K562 (cell line): ENCODE measurements around the gene OR10A3. TPM values are rescaled to one million over a fixed set of nuclear protein-coding genes. Genes with fewer than 3 reads are reported as not detected.
A peak's percentile ranks its signal among the peaks of the same experiment; 100 is the strongest.

ENCODE experiments used
- ATAC-seq: fragments of 200-7000 bp; cut with Tn5 transposase; 3 replicates; pipeline ENCODE4 v1.9.1; 2020; ENCODE audit warnings: moderate library complexity
- BruUV-seq: library from RNA; stranded (reverse); fragments of 400-500 nt; replicated peaks from 2 replicates; lab custom pipeline; 2021; lab: Mats Ljungman, UMichigan
- CTCF ChIA-PET: fragments of 300-600 bp; formaldehyde crosslinking; extraction: SDS; loops from one replicate; lab custom pipeline; 2021; ENCODE audit warnings: low intra/inter-chr PET ratio; lab: Yijun Ruan, JAX
- POLR2A ChIA-PET: fragments of 300-600, 350-650 bp; sonication (Branson Sonifier 250); formaldehyde crosslinking; extraction: SDS; loops from one replicate; lab custom pipeline; 2021; ENCODE audit warnings: antibody characterized with exemption, inconsistent platforms; lab: Yijun Ruan, JAX
- DNase-seq, 4 experiments: peaks; one replicate each; pipeline versions ENCODE4 v3.0.0 to v3.0.0-alpha.2; 2011 to 2018; ENCODE audit warnings: low spot score in 3 of 4, mixed read lengths in 3 of 4; ENCODE audit errors: extremely low read depth in 1 of 4
- FAIRE-seq: peaks from 2 replicates; lab custom pipeline; 2011; peaks lifted over from hg19 to GRCh38; lab: Jason Lieb, UNC
- H2AFZ ChIP-seq: 2 replicates; pipeline ENCODE4 v1.6.0; 2011; ENCODE audit warnings: low read depth, low read length, control low read depth, inconsistent platforms
- H3K27ac ChIP-seq: fragments of 200-600 bp; 3 replicates; pipeline ENCODE4 v1.8.0; 2011; ENCODE audit warnings: low read depth, mild to moderate bottlenecking, control low read depth, inconsistent platforms, low read length, moderate library complexity, mixed read lengths; ENCODE audit errors: extremely low read depth
- H3K27me3 ChIP-seq, 2 experiments: fragments of 300-600 bp in 1 of 2; 2 replicates in 1 of 2; 3 replicates in 1 of 2; pipeline versions ENCODE4 v1.6.0 to v1.8.0; 2011; ENCODE audit warnings: inconsistent platforms in 2 of 2, low read length in 2 of 2, mild to moderate bottlenecking in 1 of 2, mixed read lengths in 1 of 2, moderate library complexity in 1 of 2; ENCODE audit not compliant: control insufficient read depth in 2 of 2, insufficient read depth in 2 of 2
- H3K36me3 ChIP-seq: fragments of 300-600 bp; 3 replicates; pipeline ENCODE4 v1.8.0; 2011; ENCODE audit warnings: mild to moderate bottlenecking, low read length, inconsistent platforms; ENCODE audit not compliant: control insufficient read depth, insufficient read depth
- H3K4me1 ChIP-seq, 2 experiments: fragments of 200-600 bp in 1 of 2; replicated peaks in 1 of 2; 2 replicates in 1 of 2; 3 replicates in 1 of 2; pipeline versions ENCODE4 v1.5.1 to v1.8.0; 2011; ENCODE audit warnings: inconsistent platforms in 2 of 2, low read length in 2 of 2, mild to moderate bottlenecking in 1 of 2, mixed read lengths in 1 of 2, moderate library complexity in 1 of 2; ENCODE audit not compliant: control insufficient read depth in 2 of 2, insufficient read depth in 2 of 2
- H3K4me2 ChIP-seq: 2 replicates; pipeline ENCODE4 v1.6.1; 2011; ENCODE audit warnings: low read length, control low read depth, inconsistent platforms, mixed read lengths; ENCODE audit not compliant: insufficient read depth
- H3K4me3 ChIP-seq: fragments of 200-600 bp; sonication (generic), shearing (Covaris generic); 2 replicates; pipeline ENCODE4 v1.5.1; 2016; ENCODE audit warnings: control low read depth, inconsistent platforms
- H3K79me2 ChIP-seq: fragments of 200-600 bp; 3 replicates; pipeline ENCODE4 v1.8.0; 2011; ENCODE audit warnings: low read length, inconsistent platforms; ENCODE audit not compliant: control insufficient read depth, insufficient read depth
- H3K9ac ChIP-seq, 2 experiments: 2 replicates each; pipeline versions ENCODE4 v1.6.0 to v1.6.1; 2011; ENCODE audit warnings: low read depth in 2 of 2, low read length in 2 of 2, control low read depth in 1 of 2, inconsistent platforms in 1 of 2, mild to moderate bottlenecking in 1 of 2, mixed read lengths in 1 of 2; ENCODE audit not compliant: insufficient read depth in 1 of 2
- H3K9me1 ChIP-seq: one replicate; pipeline ENCODE4 v1.6.0; 2011; ENCODE audit warnings: inconsistent platforms, mild to moderate bottlenecking, low read length, moderate library complexity; ENCODE audit not compliant: control insufficient read depth, insufficient read depth
- H3K9me3 ChIP-seq: replicated peaks from 2 replicates; pipeline ENCODE4 v1.5.1; 2011; ENCODE audit warnings: low read depth, low read length, inconsistent platforms; ENCODE audit not compliant: control insufficient read depth, insufficient read depth
- H4K20me1 ChIP-seq: replicated peaks from 2 replicates; pipeline ENCODE4 v1.6.1; 2011; ENCODE audit warnings: low read length, inconsistent platforms, mixed read lengths; ENCODE audit not compliant: control insufficient read depth, insufficient read depth
- ARID2 ChIP-seq: fragments of 450-650 bp; IDR thresholded peaks from 2 replicates; pipeline ENCODE4 v1.6.1; 2017; ENCODE audit warnings: antibody characterized with exemption, mild to moderate bottlenecking
- BACH1 ChIP-seq: fragments of 200-800 bp; sonication (Bioruptor generic); IDR thresholded peaks from 2 replicates; pipeline ENCODE4 v1.6.1; 2016; ENCODE audit warnings: missing genetic modification characterization, missing compliant biosample characterization
- CBX5 ChIP-seq: IDR thresholded peaks from 2 replicates; pipeline ENCODE4 v1.6.1; 2014; ENCODE audit warnings: low read depth, borderline replicate concordance
- CHD2 ChIP-seq: IDR thresholded peaks from 2 replicates; pipeline ENCODE4 v1.6.1; 2011; ENCODE audit warnings: low read depth, low read length
- CREM ChIP-seq: IDR thresholded peaks from 2 replicates; pipeline ENCODE4 v1.6.1; 2014; ENCODE audit warnings: antibody characterized with exemption, low read depth
- DMBX1 ChIP-seq: fragments of 250-450 bp; sonication (Bioruptor Pico); IDR thresholded peaks from 2 replicates; pipeline ENCODE4 v1.8.0; 2022; ENCODE audit warnings: inconsistent platforms, mild to moderate bottlenecking, moderate library complexity, borderline replicate concordance
- JUND ChIP-seq, 2 experiments: IDR thresholded peaks; 2 replicates in 1 of 2; 3 replicates in 1 of 2; pipeline ENCODE4 v1.6.1; 2011; ENCODE audit warnings: borderline replicate concordance in 2 of 2, low read depth in 2 of 2, low read length in 2 of 2, improper control_type of control experiment in 1 of 2, missing biosample characterization in 1 of 2, missing genetic modification characterization in 1 of 2, missing genetic modification reagents in 1 of 2
- POLR3G ChIP-seq: IDR thresholded peaks from 2 replicates; pipeline ENCODE4 v1.6.1; 2011; ENCODE audit not compliant: insufficient read length, insufficient replicate concordance; ENCODE audit errors: extremely low read depth
- SMAD2 ChIP-seq: fragments of 150-350 bp; IDR thresholded peaks from 2 replicates; pipeline ENCODE4 v1.6.1; 2014; ENCODE audit warnings: low read depth, mild to moderate bottlenecking, low read length
- ZFP1 ChIP-seq: fragments of 450-650 bp; formaldehyde crosslinking; IDR thresholded peaks from 2 replicates; pipeline ENCODE4 v1.4.0; 2020; ENCODE audit warnings: mild to moderate bottlenecking, mixed read lengths
- ZNF124 ChIP-seq: sonication (generic); formaldehyde crosslinking; IDR thresholded peaks from 2 replicates; pipeline ENCODE4 v1.8.1; 2022; ENCODE audit warnings: missing genetic modification reagents
- ZNF197 ChIP-seq: fragments of 200-800 bp; sonication (Bioruptor generic); IDR thresholded peaks from 2 replicates; pipeline ENCODE4 v1.6.1; 2016; ENCODE audit warnings: low read depth, missing genetic modification characterization, missing compliant biosample characterization
- ZNF717 ChIP-seq: fragments of 250-450 bp; sonication (Bioruptor Pico); IDR thresholded peaks from 2 replicates; pipeline ENCODE4 v1.5.0; 2021
- WGBS: fragments of 100-300 bp; shearing (Covaris generic); methylation state at CpG from one replicate; pipeline ENCODE4 v1.1.6; 2016; ENCODE audit warnings: low coverage, mixed read lengths; ENCODE audit not compliant: insufficient coverage; ENCODE audit errors: missing lambda C conversion rate; 5-methylcytosine and 5-hydroxymethylcytosine counted together
- in situ Hi-C: fragments of 300-500 bp; cut with MboI; formaldehyde crosslinking; loops from 4 replicates; pipeline ENCODE4 v1.15.0; 2018; ENCODE audit warnings: inconsistent platforms, mixed read lengths
- intact Hi-C: fragments of 100-400 bp; cut with micrococcal nuclease; formaldehyde crosslinking; loops from 2 replicates; pipeline ENCODE4 v1.14.2; 2022
- polyA plus RNA-seq, 8 experiments: library from polyadenylated mRNA; depleted of rRNA in 4 of 8; stranded (reverse) in 5 of 8; unstranded in 3 of 8; fragments of >200 nt; fragmentation: Nextera tagmentation in 2 of 8; fragmentation: Illumina TruSeq in 1 of 8; extraction: Ambion mirVana in 2 of 8; extraction: Trizol in 1 of 8; gene quantifications; 2 replicates each; pipeline versions ENCODE4 v1.2.1 to v1.2.3, GENCODE V29; 2011 to 2014; ENCODE audit warnings: inconsistent platforms in 1 of 8, missing spikeins in 1 of 8
- total RNA-seq, 7 experiments: library from RNA; depleted of rRNA in 6 of 7; stranded (reverse); fragments of >200 nt in 6 of 7; fragmentation: Illumina TruSeq in 2 of 7; extraction: Trizol in 2 of 7; gene quantifications; 2 replicates each; pipeline versions ENCODE4 v1.2.1 to v1.2.3, GENCODE V29; 2011 to 2021; ENCODE audit warnings: low replicate concordance in 1 of 7
- TF ChIP-seq, protein P1 (sequence below): fragments of 450-650 bp; formaldehyde crosslinking; IDR thresholded peaks from 2 replicates; pipeline ENCODE4 v1.4.0; 2022; ENCODE audit warnings: mild to moderate bottlenecking, moderate library complexity
- TF ChIP-seq, protein P2 (sequence below): fragments of 450-650 bp; IDR thresholded peaks from 2 replicates; pipeline ENCODE4 v1.6.1; 2016; ENCODE audit warnings: antibody characterized with exemption
- TF ChIP-seq, protein P3 (sequence below), 2 experiments: fragments of 450-650 bp in 1 of 2; sonication (generic) in 1 of 2; formaldehyde crosslinking in 1 of 2; IDR thresholded peaks in 1 of 2; conservative IDR thresholded peaks in 1 of 2; 2 replicates each; pipeline versions ENCODE4 v1.6.1 to v1.8.1; 2016 to 2023; ENCODE audit warnings: mild to moderate bottlenecking in 2 of 2, moderate library complexity in 2 of 2, inconsistent platforms in 1 of 2, missing genetic modification reagents in 1 of 2

OR10A3 gene
- total and polyA plus RNA-seq, 9 of the 15 experiments (the other 6 are each of a cell fraction or from before 2014, with no cell fraction given), result not detected

DNA sequence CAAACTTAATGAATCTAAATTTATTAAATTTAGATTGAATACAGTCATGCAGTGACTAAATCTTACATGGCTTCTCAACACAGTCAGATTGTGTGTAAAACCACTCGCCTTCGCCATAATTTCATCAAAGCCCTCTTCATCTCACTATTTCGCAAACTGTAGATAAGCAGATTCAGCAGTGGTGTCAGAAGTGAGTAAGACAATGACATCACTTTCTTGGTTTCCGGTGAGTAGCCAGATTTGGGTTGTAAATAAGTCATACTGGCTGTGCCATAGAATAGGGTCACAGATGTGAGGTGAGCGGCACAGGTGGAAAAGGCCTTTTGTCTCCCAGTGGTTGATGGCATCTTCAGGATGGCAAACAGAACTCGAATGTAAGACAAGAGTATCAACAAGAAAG lies 13.9 kb downstream of the OR10A3 start:
- FAIRE-seq, result no peak

GRCh38 chr11:7924536-7924935 lies 17.0 kb downstream of the OR10A3 start:
- no peak overlapping the region for H3K27ac ChIP-seq
- H3K27me3 ChIP-seq, result no peaks in the 10 kb centered on the region
- FAIRE-seq (no peak), DNase-seq (no peak), ATAC-seq (no peak)
- no peaks in the 10 kb centered on the region for H3K9me1 ChIP-seq
- POLR2A ChIA-PET, result no interaction called here
- no peaks in the 10 kb centered on the region for H3K36me3 ChIP-seq
- no peaks in the 10 kb centered on the region for H4K20me1 ChIP-seq
- no peak overlapping the region for H2AFZ ChIP-seq
- no peak overlapping the region for H3K9ac ChIP-seq
- CTCF ChIA-PET, result no interaction called here
- BruUV-seq, result no TSS peak
- 8% methylated on average over 2 of the region's 2 CpGs for WGBS
- intact Hi-C loops (no loop called here), in situ Hi-C loops (no loop called here)
- H3K9me3 ChIP-seq, result no peaks in the 10 kb centered on the region
- H3K79me2 ChIP-seq, result no peaks in the 10 kb centered on the region
- no peak overlapping the region for H3K4me2 ChIP-seq
- H3K4me3 ChIP-seq, result no peak overlapping the region
- H3K4me1 ChIP-seq, result no peaks in the 10 kb centered on the region
- TF ChIP-seq ZNF197 (CRISPR knock-in tag), result no peak
- no peak for TF ChIP-seq ZNF124 (CRISPR knock-in tag)
- TF ChIP-seq, protein P1, sequence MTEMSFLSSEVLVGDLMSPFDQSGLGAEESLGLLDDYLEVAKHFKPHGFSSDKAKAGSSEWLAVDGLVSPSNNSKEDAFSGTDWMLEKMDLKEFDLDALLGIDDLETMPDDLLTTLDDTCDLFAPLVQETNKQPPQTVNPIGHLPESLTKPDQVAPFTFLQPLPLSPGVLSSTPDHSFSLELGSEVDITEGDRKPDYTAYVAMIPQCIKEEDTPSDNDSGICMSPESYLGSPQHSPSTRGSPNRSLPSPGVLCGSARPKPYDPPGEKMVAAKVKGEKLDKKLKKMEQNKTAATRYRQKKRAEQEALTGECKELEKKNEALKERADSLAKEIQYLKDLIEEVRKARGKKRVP, result no peak
- no peak for TF ChIP-seq SMAD2
- no peak for TF ChIP-seq POLR3G
- no peak for TF ChIP-seq DMBX1 (CRISPR knock-in tag)
- no peak for TF ChIP-seq BACH1 (tag)
- no peak for TF ChIP-seq ARID2
- TF ChIP-seq, protein P2, sequence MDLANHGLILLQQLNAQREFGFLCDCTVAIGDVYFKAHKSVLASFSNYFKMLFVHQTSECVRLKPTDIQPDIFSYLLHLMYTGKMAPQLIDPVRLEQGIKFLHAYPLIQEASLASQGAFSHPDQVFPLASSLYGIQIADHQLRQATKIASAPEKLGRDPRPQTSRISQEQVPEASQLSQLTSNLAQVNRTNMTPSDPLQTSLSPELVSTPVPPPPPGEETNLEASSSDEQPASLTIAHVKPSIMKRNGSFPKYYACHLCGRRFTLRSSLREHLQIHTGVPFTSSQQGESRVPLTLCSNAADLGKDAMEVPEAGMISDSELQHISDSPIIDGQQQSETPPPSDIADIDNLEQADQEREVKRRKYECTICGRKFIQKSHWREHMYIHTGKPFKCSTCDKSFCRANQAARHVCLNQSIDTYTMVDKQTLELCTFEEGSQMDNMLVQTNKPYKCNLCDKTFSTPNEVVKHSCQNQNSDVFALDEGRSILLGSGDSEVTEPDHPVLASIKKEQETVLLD, result no peak
- TF ChIP-seq CBX5, result no peak

More for the DNA sequence above, 13.9 kb downstream of the OR10A3 start:
- H4K20me1 ChIP-seq, result no peaks in the 10 kb centered on the region
- H3K36me3 ChIP-seq, result no peaks in the 10 kb centered on the region
- H3K4me2 ChIP-seq, result no peak overlapping the region
- H3K27ac ChIP-seq, result no peak overlapping the region
- POLR2A ChIA-PET, result no interaction called here
- no peak for DNase-seq
- H3K4me1 ChIP-seq, result no peaks in the 10 kb centered on the region
- in situ Hi-C loops (no loop called here), intact Hi-C loops (no loop called here)
- ATAC-seq, result no peak
- no peak overlapping the region for H2AFZ ChIP-seq
- no peaks in the 10 kb centered on the region for H3K79me2 ChIP-seq
- BruUV-seq, result no TSS peak
- no peaks in the 10 kb centered on the region for H3K27me3 ChIP-seq
- CTCF ChIA-PET, result no interaction called here
- no peaks in the 10 kb centered on the region for H3K9me3 ChIP-seq
- H3K9ac ChIP-seq, result no peak overlapping the region
- TF ChIP-seq, protein P3, sequence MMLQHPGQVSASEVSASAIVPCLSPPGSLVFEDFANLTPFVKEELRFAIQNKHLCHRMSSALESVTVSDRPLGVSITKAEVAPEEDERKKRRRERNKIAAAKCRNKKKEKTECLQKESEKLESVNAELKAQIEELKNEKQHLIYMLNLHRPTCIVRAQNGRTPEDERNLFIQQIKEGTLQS (IDR thresholded peaks at IDR 0.05), result peak; percentile 67
- TF ChIP-seq, protein P3 (CRISPR knock-in tag; conservative IDR thresholded peaks at IDR 0.05), result no peak
- TF ChIP-seq CREM (0 out of 2 replicates have a peak, but pooled peaks have one; percentile 38), ZNF717 (no peak), CHD2 (no peak), JUND (IDR thresholded peaks at IDR 0.05; ENCODE audit: borderline replicate concordance, low read depth, low read length) (peak; percentile 10; the same call in 1 of the 2 replicates), JUND (tag; IDR thresholded peaks at IDR 0.05; ENCODE audit: borderline replicate concordance, low read depth, low read length) (no peak), ZFP1 (no peak)
- no peak overlapping the region for H3K4me3 ChIP-seq
- 0% methylated on average over 6 of the region's 6 CpGs for WGBS
- H3K9me1 ChIP-seq, result no peaks in the 10 kb centered on the region
